ENCODE results near the gene NEDD8. TPM values are rescaled to one million over a fixed set of nuclear protein-coding genes. Genes with fewer than 3 reads are reported as not detected.

The NEDD8 gene
- total RNA-seq, 1 experiment from 2014 or later = 214 TPM

GRCh38 chr14:24192933-24193332 lies 39.2 kb downstream of the NEDD8 start:
- Histone ChIP-seq H4K91ac (ENCODE audit: insufficient read length, low read depth, low read length) (no peak overlapping the region), H4K5ac (ENCODE audit: insufficient read length, low read depth, low read length) (no peak overlapping the region), H3K79me2 (ENCODE audit: insufficient read depth, low read length) (no peaks in the 10 kb centered on the region), H3K18ac (ENCODE audit: insufficient read length, low read depth, low read length) (no peak overlapping the region), H3K4ac (ENCODE audit: low read depth, low read length) (no peak overlapping the region), H3K56ac (ENCODE audit: insufficient read length, low read depth, low read length) (no peak overlapping the region), H3K4me2 (ENCODE audit: insufficient read depth, insufficient read length, low read length) (no peak overlapping the region), H3K14ac (ENCODE audit: insufficient read depth, low read length) (no peak overlapping the region), H2BK20ac (ENCODE audit: low read depth, low read length, poor library complexity, severe bottlenecking) (no peak overlapping the region), H3K4me1 (ENCODE audit: insufficient read depth, low read length) (no peaks in the 10 kb centered on the region; the same call in 1 of the 2 replicates), H2BK15ac (ENCODE audit: low read depth, low read length) (no peak overlapping the region), H2BK5ac (ENCODE audit: insufficient read length, low read length) (no peak overlapping the region), H3K27ac (ENCODE audit: insufficient read length, low read depth, low read length) (no peak overlapping the region), H4K8ac (replicated peaks; ENCODE audit: insufficient read length, low read depth, low read length) (no peak overlapping the region), H3K79me1 (ENCODE audit: insufficient read depth, low read depth, low read length, poor library complexity, severe bottlenecking) (no peaks in the 10 kb centered on the region), H3T11ph (ENCODE audit: low read length) (no peak overlapping the region), H4K20me1 (ENCODE audit: control insufficient read depth, insufficient read depth, insufficient read length) (no peaks in the 10 kb centered on the region), H3K23me2 (ENCODE audit: insufficient read length, low read depth, low read length, poor library complexity, severe bottlenecking) (peaks cover 8% of the 10 kb centered on the region), H2AK5ac (ENCODE audit: insufficient read length, low read length) (no peak overlapping the region), H3K27me3 (ENCODE audit: insufficient read depth, low read length) (no peaks in the 10 kb centered on the region), H2AFZ (ENCODE audit: low read length) (no peak overlapping the region), H2BK120ac (ENCODE audit: low read depth, low read length, poor library complexity, severe bottlenecking) (no peak overlapping the region), H3K9me3 (ENCODE audit: control insufficient read depth, low read depth, low read length) (no peaks in the 10 kb centered on the region), H2BK12ac (ENCODE audit: insufficient read length, low read depth, low read length) (no peak overlapping the region), H3K23ac (ENCODE audit: insufficient read length, low read depth, low read length) (no peak overlapping the region), H3K9ac (ENCODE audit: extremely low read depth, insufficient read length, low read length) (no peak overlapping the region)
- no peaks in the 10 kb centered on the region for H3K9me3 Mint-ChIP-seq
- no peak overlapping the region; a peak in 1 of 5 replicates for H3K4me3 Mint-ChIP-seq
- no peak for TF ChIP-seq CTCF (conservative IDR thresholded peaks at IDR 0.05)
- peak overlapping the region in 1 of 3 experiments; percentile 42; a peak in 1 of 7 replicates for H3K27ac Mint-ChIP-seq
- peaks cover 24 to 30% of the 10 kb centered on the region in 2 experiments for H3K4me1 Mint-ChIP-seq
- no CpG with 5 or more reads among the region's 15 CpGs for WGBS (ENCODE audit: extremely low coverage, insufficient read length, low lambda C conversion rate)
- H3K36me3 Mint-ChIP-seq (ENCODE audit: insufficient read depth in 1 of 3, low read depth in 3 of 3) = peaks cover 9 to 44% (median 34%) of the 10 kb centered on the region in 3 experiments
- no peak for DNase-seq
- H3K27me3 Mint-ChIP-seq (ENCODE audit: low read depth) = no peaks in the 10 kb centered on the region
